T-helper 22 cell (primary cell): ENCODE measurements around the gene TAGLN2.
"Not testable (repeated sequence)": the region's sequence is repeated elsewhere in the genome, so short reads cannot be mapped to it uniquely, and the experiment has no call there.

ENCODE experiments used
- DNase-seq: peaks from one replicate; pipeline ENCODE4 v3.0.0-alpha.2; 2020; ENCODE audit warnings: low read depth

Gene TAGLN2

GRCh38 chr1:159921251-159921650, 4.1 kb downstream of the TAGLN2 start:
- no peak for DNase-seq

- no peak for DNase-seq
Measured at GRCh38 chr1:159920651-159921050, 4.7 kb downstream of the TAGLN2 start.

DNA sequence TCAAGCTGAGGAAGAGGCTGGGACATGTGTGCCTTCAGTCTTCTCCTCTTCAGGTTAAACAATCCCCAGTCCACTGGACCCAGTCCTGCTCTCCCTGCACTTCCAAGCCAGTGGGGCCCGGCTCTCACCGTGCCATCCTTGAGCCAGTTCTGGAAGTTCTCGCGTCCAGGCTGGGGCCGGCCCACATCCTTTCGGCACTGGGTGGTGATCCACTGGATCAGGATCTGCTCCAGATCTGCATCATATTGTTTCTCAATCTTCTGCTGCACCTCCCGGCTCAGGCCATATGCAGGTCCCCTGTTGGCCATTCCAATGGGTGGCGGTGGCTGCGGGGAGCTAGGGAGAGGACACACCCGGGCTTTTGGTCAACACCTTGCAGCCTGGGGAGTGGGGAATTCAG, 5.1 kb downstream of the TAGLN2 start:
- no peak for DNase-seq

DNA sequence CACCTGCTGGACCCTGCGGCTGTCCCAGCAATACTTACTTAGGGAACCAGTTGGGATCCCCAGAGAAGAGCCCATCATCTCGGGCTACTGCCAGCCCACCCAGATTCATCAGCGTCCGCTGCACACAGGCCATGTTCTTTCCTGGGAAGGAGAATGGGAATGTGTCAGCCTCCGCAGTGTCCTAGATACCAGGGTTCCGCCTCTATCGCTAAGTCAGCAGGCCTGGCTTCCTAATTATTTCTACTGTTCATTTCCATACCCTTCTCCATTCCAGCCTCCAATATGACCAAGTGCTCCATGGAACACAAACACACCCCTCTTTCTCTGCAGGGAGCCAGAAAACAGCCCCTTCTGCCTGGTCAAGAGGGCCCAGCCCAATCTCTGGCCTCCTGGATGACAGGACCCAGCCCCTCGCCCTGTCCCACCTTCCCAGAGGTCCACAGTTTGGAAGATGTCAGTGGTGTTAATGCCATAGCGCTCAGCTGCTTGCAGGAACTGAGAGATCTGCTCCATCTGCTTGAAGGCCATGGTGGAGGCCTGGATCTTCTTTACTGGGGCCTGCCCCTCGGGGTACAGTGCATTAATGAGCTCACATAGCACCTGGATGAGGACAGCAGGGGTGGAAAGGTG, 6.0 kb downstream of the TAGLN2 start:
- no peak for DNase-seq

DNA sequence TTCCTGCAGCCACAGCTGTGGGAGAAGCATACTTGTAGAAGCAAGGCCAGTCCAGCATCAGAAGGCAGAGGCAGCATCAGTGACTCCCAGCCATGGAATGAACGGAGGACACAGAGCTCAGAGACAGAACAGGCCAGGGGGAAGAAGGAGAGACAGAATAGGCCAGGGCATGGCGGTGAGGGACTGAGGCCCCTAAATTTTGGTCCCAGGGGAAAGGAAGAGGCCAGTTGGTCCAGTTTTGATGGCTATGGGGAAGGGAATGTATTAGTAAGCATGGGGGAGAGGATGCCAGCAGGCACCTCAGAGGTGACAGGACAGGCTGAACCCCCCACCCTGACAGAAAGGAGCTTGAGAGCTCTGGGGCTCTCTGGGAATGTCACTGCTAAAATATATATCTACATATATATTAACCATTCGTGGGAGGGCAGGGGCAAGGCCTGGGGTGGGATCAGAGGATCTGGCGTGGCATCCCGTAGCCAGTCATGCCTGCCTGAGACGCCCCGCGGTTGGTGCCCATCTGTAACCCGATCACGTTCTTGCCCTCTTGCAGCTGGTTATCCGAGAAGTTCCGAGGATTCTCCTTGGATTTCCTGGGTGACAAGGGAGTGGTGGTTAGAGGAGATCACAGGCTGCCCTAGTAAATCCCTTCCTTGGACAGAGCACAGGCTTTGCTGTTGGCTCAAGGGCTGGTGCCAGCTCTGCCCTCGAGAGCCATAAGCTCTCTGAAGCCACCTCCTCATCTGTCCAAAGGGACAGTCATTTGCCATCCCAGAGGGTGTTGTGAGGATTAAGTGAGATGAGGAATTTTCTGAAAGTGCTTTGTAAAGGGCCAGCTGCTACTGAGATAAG, 6.7 kb downstream of the TAGLN2 start:
- DNase-seq, result no peak

DNA sequence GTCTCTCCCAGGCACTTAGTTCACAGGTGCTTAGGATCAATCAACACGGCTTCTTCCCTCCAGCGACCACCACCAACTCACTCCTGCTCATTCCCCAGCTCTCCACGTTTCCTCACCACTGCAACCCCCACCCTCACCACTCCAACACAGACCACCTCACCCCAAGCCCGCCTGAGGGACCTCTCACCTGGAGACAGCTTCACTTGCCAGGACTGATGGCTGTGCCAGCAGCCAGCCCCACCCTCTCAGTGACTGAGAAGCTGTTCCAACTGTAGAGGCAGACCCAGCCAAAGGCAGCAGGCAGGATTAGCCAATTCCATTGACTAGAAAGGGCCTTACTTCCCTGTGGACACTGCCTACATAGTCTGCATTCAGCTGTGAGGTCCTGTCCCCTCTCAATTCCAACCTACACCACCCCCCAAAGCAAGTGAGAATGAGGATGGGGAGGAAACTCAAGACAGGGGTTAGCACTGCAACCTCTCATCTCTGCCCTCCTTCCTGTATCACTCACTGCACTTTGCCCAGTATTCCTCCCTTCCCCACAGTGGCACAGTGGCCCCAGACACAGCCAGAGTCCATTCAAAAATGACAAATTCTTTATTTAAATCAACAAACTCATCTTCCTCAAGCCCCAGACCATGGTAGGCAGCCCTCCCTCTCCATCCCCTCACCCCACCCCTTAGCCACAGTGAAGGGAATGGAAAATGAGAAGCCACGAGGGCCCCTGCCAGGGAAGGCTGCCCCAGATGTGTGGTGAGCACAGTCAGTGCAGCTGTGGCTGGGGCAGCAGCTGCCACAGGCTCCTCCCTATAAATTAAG, 7.6 kb downstream of the TAGLN2 start:
- no peak for DNase-seq

DNA sequence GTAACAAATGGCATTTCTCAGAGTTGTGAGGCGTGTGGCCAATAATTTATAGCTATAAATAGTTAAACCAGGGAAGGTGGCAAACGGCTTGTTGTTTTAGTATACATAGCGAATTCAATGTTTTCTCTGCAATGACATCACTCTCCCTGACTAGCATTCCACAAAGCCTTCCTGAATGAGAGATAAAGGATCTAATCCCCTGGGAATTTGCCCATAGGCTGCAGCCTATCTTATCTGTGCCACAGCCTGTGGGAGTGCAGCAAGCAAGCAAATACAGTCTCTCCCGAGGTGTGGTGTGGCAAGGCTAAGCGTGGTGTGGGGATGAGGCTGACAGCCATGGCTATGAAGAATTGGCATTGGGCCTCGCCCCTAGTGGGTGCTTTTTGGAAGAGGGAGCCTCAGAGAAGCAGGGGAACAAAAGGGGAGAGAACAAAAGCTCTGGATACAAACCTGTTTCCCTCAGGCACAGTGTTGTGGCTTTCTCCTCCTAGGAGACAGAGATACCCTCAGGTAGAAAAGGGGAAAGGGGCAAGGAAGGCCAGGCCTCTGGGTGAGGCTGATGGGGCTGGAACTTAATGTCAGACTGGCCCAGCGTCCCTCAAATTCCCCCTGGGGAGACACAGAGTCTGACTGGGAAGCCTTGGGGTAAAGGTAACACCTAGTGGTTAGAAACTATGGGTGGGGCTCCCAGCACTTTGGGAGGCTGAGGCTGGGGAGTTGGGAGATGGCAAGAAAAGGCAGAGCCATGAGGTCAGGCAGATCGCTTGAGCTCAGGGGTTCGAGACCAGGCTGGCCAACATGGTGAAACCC, 8.9 kb downstream of the TAGLN2 start:
- no peak for DNase-seq

DNA sequence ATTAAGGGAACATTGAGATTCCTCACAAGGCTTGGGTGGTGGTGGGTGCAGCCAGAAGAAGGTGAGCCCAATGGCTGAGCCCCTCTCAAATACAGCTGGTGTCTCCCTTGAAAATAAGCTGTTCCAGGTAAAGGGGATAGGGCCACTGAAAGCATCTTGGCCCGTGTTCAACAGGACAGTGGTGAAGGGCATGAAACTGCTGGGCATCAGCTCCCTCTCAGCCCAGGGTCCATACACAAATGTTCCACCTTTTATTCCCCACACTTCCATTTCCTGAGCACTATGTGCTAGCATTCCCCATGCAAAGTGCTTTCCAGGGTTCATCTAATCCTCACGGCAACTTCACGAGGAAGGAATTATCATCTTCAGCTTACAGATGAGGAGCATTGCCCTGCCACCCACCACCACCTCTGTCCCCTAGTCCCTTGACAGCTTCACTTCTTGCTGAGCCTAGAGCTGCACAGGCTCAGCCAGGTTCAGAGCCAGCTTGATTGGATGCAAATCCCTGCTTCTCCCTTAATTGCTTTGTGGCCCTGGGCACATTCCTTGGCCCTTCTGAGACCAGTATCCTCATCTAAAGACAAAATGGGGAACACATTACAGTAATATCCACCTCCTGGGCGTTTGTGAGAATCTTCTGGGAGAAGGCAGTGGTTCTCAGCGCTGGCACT, 9.6 kb downstream of the TAGLN2 start:
- no peak for DNase-seq

- DNase-seq, result no peak
Measured at GRCh38 chr1:159914252-159915018, 10.9 kb downstream of the TAGLN2 start.

GRCh38 chr1:159913451-159914192, 11.7 kb downstream of the TAGLN2 start:
- DNase-seq, result no peak

DNA sequence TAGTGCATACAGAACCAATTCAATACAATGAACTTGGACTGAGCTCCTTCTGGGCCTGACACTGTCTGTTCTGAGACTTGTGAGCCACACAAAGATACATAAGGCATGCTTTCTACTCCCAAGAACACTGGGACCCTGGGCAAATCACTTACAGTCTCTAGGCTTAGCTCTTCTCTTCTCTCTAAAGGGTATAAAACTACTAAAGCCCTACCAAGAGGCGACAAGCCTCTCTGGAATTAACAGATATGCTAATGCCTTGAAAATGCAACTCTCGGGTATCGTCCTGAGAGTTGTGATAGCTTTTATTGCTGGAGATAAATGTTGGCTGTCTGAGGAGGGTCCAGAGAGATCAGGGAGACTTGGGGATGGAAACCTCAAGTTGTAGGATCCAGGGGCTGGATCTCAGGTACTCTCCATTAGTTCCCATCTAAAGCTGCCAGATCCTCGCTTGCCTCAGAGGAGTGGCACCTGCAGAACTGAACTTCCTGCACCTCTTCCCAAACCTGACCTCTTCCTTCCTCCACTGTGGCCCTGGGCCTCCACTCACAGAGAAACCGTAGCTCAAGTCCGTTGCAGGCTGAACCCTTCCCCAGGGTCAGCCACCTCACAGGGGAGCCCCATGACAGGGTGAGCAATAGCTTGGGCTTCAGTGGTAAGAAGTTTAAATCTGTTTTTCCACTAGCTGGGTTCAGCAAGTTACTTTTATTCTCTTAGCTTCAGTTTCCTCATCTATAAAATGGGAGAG, 13.8 kb downstream of the TAGLN2 start:
- DNase-seq, result no peak

GRCh38 chr1:159908031-159908940, 17.0 kb downstream of the TAGLN2 start:
- no peak for DNase-seq

DNA sequence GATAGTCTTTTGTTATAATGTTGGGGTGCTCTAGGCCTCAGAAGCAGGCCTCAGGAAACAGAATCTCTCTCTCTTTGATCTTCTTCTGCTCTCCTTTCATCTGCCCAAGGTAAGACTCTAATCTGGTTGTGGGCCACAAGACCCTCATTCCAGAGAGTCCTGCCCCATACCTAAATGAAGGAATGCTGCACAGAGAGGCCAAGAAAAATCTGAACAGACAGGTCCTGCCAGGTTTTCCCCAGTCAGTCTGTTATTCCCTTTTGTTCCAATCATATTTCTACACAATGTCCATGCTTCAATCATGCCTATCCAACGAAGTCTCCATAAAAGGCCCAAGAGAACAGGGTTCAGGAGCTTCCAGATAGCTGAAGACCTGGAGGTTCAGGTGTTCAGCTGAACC, 18.3 kb downstream of the TAGLN2 start:
- no peak for DNase-seq

GRCh38 chr1:159904036-159904435, 21.3 kb downstream of the TAGLN2 start:
- DNase-seq, result not testable (repeated sequence)

DNA sequence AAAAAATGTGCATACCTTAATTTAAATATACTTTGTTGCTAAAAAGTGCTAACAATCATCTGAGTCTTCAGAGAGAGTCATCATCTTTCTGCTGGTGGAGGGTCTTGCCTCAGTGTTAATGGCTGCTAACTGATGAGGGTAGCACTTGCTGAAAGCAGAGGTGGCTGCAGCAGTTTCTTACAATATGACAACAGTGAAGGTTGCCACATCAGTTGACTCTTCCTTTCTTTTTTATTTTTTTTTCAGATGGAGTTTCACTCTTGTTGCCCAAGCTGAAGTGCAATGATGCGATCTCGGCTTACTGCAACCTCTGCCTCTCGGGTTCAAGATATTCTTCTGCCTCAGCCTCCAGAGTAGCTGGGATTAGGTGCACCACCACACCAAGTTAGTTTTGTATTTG, 22.8 kb downstream of the TAGLN2 start:
- no peak for DNase-seq

DNA sequence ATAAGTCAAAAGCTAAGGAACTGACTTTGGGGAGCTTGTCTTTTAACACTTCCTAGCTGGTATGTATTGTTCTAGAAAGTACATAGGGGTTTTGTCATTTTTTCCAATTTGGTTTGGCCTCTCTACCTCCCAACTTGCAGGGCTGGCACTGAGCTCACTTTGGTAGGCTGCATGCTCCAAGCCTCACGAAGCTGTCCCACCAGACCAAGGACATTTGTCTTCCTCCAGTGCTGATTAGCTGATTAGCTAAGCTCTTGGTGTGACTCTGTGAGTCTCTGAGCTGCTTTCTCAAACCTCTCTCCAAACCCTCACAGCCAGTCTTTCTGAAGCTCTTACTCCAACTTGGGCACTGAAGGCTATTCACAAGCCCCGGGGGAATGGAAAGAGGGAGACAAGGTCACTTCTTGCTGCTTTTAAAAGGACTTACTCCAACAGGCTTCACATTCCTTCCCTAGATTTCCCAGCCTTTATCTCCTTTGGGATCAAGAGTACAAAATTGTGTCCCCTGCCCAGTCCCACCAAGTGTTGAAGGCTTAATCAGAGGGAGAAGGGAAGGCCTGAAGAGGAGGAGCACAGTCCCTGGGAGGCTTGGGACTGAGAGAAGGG, 24.4 kb downstream of the TAGLN2 start:
- no peak for DNase-seq

DNA sequence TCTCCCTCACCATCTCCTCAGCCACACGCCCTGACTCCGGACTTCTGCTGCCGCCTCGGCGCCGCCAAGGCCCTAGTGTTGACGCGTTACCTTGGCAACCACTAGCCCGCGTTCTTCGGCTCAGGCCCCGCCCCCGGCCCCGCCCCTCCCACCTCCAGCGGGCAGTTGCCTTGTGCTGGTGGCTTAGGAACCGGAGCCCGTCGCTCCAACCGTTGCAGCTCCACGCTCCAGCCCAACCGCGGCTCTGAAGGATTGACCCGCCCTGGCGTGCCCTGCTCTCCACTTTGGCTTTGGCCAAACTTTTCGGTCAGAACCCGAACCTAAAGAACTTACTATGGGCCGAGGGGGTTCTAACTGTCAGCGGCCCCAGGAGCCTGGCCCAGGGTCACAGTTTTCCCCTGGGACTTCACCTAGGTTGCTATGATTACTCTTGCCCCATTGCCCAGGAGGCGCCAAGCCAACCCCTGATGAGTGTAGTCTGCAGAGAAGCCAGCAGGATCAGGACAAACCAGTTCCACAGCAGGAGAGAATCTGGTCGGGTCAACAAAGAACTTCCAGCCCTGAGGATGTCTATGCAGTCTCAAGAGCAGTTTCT, 25.1 kb downstream of the TAGLN2 start, which contains the start of gene CFAP45:
TSS of gene CFAP45 (minus strand) at position 80 of the 595 bp plus-strand sequence. CDS start at position 13, 67 bp downstream.
- DNase-seq, result no peak
